Mucosa of descending colon (tissue), 3 donors: ENCODE results near the gene ZXDB. TPM values are rescaled to one million over a fixed set of nuclear protein-coding genes. Genes with fewer than 3 reads are reported as not detected.
A peak's percentile ranks its signal among the peaks of the same experiment; 100 is the strongest.
"Not testable (repeated sequence)": the region's sequence is repeated elsewhere in the genome, so short reads cannot be mapped to it uniquely, and the experiment has no call there.

Source experiments
- ATAC-seq: fragments of 200-7000 bp; cut with Tn5 transposase; one replicate; pipeline ENCODE4 v1.9.1; 2020; ENCODE audit warnings: mild to moderate bottlenecking, moderate library complexity
- DNase-seq, 3 donors: peaks; one replicate each; pipeline ENCODE4 v3.0.0-alpha.2; 2020
- H3K36me3 ChIP-seq: fragments of 200-600 bp; one replicate; pipeline ENCODE4 v1.8.0; 2021; ENCODE audit warnings: low read depth, mild to moderate bottlenecking
- H3K4me1 ChIP-seq: fragments of 200-600 bp; one replicate; pipeline ENCODE4 v1.8.0; 2021; ENCODE audit warnings: low read depth, mild to moderate bottlenecking
- H3K4me3 ChIP-seq: fragments of 200-600 bp; one replicate; pipeline ENCODE4 v1.8.0; 2021; ENCODE audit warnings: mild to moderate bottlenecking
- H3K9me3 ChIP-seq: fragments of 200-600 bp; one replicate; pipeline ENCODE4 v1.8.0; 2021; ENCODE audit warnings: mild to moderate bottlenecking
- intact Hi-C, 2 donors: fragments of 100-400 bp; cut with DNase I in 1 of 2; cut with micrococcal nuclease in 1 of 2; formaldehyde crosslinking; loops; one replicate each; pipeline versions ENCODE4 v1.11.0 to v1.11.1; 2022; cut with DNase I, micrococcal nuclease
- long read RNA-seq, 2 donors: library from polyadenylated mRNA; unstranded; transcript quantifications; one replicate each; pipeline ENCODE4 v2.0.0, GENCODE V29; 2019 to 2021
- total RNA-seq, 3 donors: library from RNA; stranded (reverse); fragmentation: NEBNext Ultra II Directional in 2 of 3; extraction: Animal tissue kit (Norgen Biotek cat#: 25700) in 2 of 3; gene quantifications; one replicate each; pipeline versions ENCODE4 v1.2.1 to v1.2.4, GENCODE V29; 2021 to 2023
- TF ChIP-seq, protein P1 (sequence below): fragments of 200-600 bp; IDR thresholded peaks from one replicate; pipeline ENCODE4 v1.8.0; 2022; ENCODE audit warnings: antibody characterized with exemption, mild to moderate bottlenecking
- donor health status: DM: no; HTN: no; CAD: no; lungs with moderate emphysema.
- donor health status: DM: no; HTN: no; CAD: no.
- donor health status: DM: no; HTN: yes; CAD: no.

Gene ZXDB
- 1 to 10 TPM; 6.2 to 8.7 (median 6.6) TPM for total RNA-seq
- long read RNA-seq, donor 1, full-length matches to known transcripts: 10 of 11 reads
- long read RNA-seq, donor 1, partial matches to known transcripts: 0 of 11 reads
- long read RNA-seq, donor 1, other reads (novel, unspliced or antisense): 1 of 11 reads
- long read RNA-seq, donor 2: 0 reads

GRCh38 chrX:57591284-57592159, at the start of gene ZXDB:
Gene ZXDB (plus strand): TSS chrX:57592011. CDS start chrX:57592049, 38 bp downstream.
- H3K4me1 ChIP-seq, intact Hi-C loops, H3K36me3 ChIP-seq, H3K9me3 ChIP-seq: not testable (repeated sequence)
- peak in 2 of 3 donors; percentile 18 to 46 for DNase-seq
- peak within 1 kb of the TSS; percentile 26 for H3K4me3 ChIP-seq
- peak; percentile 60 for ATAC-seq

- Histone ChIP-seq H3K36me3 (no peaks in the 10 kb centered on the region), H3K4me1 (no peaks in the 10 kb centered on the region), H3K9me3 (no peaks in the 10 kb centered on the region), H3K4me3 (no peak overlapping the region)
- ATAC-seq (no peak), DNase-seq (no peak)
- intact Hi-C loops: no loop called here
- TF ChIP-seq, protein P1, sequence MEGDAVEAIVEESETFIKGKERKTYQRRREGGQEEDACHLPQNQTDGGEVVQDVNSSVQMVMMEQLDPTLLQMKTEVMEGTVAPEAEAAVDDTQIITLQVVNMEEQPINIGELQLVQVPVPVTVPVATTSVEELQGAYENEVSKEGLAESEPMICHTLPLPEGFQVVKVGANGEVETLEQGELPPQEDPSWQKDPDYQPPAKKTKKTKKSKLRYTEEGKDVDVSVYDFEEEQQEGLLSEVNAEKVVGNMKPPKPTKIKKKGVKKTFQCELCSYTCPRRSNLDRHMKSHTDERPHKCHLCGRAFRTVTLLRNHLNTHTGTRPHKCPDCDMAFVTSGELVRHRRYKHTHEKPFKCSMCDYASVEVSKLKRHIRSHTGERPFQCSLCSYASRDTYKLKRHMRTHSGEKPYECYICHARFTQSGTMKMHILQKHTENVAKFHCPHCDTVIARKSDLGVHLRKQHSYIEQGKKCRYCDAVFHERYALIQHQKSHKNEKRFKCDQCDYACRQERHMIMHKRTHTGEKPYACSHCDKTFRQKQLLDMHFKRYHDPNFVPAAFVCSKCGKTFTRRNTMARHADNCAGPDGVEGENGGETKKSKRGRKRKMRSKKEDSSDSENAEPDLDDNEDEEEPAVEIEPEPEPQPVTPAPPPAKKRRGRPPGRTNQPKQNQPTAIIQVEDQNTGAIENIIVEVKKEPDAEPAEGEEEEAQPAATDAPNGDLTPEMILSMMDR: no peak
Observed at GRCh38 chrX:57565198-57565597, 26.6 kb upstream of the ZXDB start.

DNA sequence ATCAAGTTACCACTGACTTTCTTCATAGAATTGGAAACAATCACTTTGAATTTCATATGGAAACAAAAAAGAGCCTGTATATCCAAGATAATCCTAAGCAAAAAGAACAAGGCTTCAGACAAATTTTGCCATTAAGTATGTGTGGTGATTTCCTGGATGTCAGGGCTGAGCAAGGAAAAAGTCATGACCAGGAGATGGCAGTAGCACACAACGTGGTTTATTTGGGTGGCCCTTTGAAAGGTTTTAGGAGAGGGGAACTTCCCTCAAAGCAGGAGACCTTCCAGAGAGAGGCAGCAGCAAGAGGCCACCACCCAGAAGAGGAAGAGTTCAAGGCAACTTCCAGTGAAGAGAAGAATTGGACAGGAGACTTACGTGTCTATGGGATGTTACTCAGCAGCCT, 18.1 kb upstream of the ZXDB start:
- DNase-seq: peak in 1 of 3 donors; percentile 17
- Histone ChIP-seq H3K4me1 (no peaks in the 10 kb centered on the region), H3K4me3 (no peak overlapping the region), H3K9me3 (no peaks in the 10 kb centered on the region), H3K36me3 (no peaks in the 10 kb centered on the region)
- no peak for ATAC-seq
- TF ChIP-seq, protein P1: no peak
- intact Hi-C loops: no loop called here

DNA sequence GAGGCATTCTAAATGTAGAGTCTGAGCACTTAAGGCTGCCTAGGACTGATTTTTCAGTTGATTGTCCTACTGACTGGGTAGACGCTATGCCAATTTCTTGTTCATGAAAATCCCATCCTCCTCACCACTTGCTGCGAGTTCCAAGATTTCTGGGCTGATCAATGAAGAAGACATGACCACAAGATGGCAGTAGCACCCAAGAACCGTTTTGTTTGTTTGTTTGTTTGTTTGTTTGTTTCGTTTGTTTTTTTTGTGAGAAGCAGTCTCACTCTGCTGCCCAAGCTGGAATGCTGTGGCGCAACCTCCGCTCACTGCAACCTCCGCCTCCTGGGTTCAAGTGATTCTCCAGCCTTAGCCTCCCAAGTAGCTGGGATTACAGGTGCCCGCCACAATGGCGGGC, 8.9 kb upstream of the ZXDB start:
- H3K4me1 ChIP-seq, H3K36me3 ChIP-seq, ATAC-seq, H3K9me3 ChIP-seq, intact Hi-C loops, H3K4me3 ChIP-seq: not testable (repeated sequence)
- DNase-seq: peak in 1 of 3 donors; percentile 3

DNA sequence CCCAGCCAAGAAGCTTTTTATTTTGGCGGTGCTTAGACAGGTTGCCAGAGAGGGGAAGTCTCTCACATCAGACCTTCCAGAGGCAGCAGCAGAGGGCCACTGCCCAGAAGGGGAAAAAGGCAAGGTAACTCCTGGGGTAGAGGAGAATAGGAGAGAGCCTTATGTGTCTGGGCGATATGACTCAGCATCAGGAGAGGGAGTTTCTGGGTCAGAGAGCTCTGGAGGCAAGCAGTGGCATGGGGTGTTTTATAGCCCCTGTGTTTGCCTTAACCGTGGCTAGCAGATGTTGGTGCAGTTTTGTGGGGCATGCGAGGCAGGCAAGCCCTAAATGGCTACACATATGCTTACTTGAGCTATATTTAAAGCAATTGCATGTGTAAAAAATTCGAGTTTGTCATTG, 8.3 kb upstream of the ZXDB start:
- no peaks in the 10 kb centered on the region for H3K36me3 ChIP-seq
- H3K4me1 ChIP-seq: no peaks in the 10 kb centered on the region
- no peaks in the 10 kb centered on the region for H3K9me3 ChIP-seq
- intact Hi-C loops: no loop called here
- ATAC-seq (peak; percentile 85), DNase-seq (peak in 1 of 3 donors; percentile 2)
- TF ChIP-seq, protein P1: no peak
- no peak overlapping the region for H3K4me3 ChIP-seq

DNA sequence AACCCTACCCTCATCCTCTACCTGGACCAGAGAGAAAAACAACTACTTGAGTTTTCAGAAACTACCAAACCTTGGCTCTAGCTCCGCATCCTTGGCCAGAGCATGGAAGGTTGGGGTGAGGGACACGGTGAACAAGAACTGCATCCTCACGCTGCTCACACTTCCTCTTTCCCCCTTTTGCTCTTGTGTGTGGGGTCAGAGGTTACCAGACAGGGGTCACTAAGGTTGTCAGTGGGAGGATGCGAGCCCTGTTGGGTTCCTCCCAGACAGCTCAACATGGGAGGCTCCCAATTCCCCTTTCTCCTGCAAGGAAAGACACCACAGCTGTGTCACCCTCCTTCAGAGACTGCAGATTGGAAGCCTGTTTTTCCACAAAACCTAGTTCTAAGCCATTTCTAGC, 5.5 kb upstream of the ZXDB start:
- no peak overlapping the region for H3K4me3 ChIP-seq
- TF ChIP-seq, protein P1: no peak

More for the DNA sequence above, 5.5 kb upstream of the ZXDB start:
- Histone ChIP-seq H3K4me1 (no peaks in the 10 kb centered on the region), H3K9me3 (no peaks in the 10 kb centered on the region), H3K36me3 (no peaks in the 10 kb centered on the region)
- ATAC-seq: no peak
- intact Hi-C loops: no loop called here
- no peak for DNase-seq
